Measurements from ENCODE around the gene VGLL3.
"Not testable (repeated sequence)": the region's sequence is repeated elsewhere in the genome, so short reads cannot be mapped to it uniquely, and the experiment has no call there.

The VGLL3 gene

DNA sequence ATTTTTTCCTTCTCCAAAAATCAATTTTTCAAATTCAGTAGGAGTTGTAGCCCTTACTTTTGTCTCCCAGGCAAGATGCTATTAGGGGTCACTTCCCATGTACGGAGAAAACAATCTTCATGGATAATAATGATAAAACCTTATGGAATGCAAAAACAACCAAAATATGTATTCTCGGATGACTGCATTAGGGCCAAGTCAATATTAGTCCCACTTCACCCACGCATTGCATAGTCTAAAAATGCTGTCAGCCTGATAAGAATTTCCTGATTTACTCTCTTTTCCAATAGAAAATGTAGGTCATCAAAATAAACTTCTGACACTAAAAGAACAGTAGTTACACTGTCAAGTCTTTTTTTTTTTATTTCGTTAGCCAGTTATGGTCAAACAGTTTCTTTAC, 2.7 kb downstream of the VGLL3 start:
- no peak for DNase-seq

DNA sequence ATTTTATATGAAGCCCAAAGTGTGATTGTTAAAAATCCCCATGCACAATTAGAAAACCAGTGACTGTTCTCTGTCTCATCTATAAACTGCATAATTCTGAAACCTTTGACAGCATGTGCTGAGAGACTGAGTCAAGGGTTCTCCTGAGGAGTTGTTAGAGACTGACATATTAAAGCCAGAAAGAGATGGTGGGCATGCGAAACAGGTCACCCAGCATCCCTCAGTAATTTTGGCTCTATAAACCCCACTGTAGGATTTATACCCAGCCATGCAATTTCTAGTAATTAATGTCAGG, 3.6 kb downstream of the VGLL3 start:
- no peak for DNase-seq

DNA sequence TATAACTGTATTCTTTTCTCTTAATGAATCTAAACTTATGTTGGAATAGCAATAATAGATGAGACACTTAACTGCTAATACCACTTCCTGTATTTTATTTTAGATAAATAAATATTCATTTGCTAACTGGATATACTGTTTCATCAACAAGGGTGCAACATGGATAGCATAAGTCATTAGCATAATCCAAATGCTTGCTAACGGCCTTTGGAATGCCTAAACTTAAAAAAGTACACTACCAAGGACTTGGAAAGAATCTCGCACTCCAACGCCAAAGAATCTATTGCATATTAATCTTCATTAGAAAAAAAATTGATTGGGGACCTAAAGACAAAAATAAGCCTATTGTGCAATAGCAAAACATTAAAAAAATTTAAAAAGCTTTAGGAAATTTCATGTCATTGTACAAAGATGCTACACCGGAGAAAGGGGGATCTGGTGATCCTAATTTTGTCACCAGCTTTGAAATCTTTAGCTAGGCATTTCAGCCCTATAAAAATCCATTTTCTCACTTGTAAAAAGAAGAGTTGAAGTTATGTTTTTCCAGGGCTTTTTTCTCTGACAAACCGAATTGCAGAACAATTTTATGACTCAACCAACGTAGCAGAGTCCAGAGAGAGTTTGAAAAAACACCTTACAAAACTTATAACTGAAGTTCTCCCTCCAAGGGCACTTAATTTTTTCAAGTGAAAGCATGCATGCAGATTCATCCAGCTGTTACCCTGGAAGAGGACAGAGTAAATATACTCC, 4.1 kb downstream of the VGLL3 start:
- no peak for DNase-seq

DNA sequence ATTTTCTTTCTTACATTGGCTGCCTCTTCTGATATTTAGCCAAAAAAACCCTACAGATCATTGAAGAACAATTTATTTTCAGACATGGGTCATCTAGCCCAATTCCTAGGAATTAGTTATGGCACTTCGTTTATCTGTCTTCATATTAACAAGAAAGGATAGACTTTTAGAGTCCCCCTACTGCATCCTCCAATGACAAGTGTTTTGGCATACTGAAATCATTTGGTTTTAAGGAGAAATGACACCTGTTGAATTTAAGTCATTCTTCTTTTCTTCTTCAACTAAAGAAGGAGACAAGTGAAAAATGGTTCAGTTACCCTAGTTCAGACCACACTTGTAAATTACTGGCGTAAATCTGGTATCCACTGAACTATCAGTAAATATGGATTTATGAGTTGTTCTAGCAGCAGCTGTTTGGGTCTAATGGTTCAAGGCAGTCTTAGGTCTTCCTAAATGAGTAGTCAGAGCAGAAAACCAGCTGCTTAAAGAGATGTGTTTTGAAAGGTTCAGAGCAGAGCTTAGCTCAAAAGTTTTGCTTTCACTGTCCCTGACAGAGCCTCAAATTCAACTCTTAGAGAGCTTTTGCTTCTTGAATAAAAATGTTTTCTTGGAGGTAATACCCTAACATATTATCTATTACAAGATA, 5.6 kb downstream of the VGLL3 start:
- no peak for DNase-seq

DNA sequence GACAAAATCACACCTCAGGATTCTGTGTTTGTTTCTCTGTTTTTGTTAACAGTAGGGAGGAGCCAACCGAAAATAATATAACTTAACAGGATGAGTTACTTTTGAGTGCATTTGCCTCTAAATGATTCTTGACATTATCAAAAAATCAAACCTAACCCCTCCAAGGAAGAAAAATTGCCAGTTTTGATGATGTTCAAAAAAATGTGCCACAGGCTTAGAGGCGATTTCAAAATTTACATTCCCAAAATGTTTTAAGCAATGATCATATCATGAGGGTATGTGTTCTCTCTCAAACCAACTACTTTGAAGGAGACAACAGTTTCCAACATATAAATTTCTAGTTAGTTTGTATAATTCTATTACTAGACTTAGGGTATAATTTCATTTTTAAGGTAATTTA, 6.7 kb downstream of the VGLL3 start:
- no peak for DNase-seq

DNA sequence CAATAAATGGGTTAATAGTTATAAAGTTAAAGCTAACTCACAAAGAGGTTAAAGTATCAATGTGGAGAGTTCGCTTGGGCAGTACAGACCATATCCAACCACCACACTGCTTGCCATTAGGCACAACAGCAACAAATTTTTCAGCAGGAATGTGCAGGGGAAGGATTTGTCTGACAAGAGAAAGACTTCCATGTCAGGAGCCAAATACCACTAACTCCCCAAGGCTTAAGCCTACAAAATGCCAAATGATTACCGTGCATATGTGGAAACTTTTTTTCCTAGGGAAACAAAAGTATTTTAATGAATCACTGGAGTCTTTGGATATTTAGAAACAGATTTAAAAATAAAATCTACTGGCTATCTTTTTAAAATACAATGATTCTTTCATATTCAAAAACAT, 8.1 kb downstream of the VGLL3 start:
- no peak for DNase-seq

DNA sequence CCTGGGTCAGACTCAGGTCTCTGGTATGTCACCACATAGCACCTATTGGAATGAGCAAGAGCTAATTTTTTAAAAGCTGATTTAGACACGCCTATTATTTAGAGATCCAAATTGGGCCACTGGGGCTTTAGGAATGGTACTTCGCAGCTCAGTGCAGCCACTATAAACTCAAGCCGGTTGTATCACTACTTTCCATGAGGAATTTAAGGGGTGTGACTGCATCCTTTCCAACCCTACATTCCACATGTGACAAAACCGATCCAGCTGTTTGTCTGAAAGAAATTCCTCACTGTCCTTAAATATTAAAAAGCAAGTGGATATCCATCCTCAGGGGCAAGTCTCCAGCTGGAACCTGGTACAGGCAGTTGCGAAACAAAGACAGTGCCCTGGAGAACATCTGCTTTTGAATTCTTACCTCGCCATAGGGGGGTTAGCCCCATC, 12.8 kb downstream of the VGLL3 start:
- DNase-seq: no peak

- DNase-seq: no peak
These were observed 14.7 kb downstream of the VGLL3 start for GRCh38 chr3:86976219-86976618.

DNA sequence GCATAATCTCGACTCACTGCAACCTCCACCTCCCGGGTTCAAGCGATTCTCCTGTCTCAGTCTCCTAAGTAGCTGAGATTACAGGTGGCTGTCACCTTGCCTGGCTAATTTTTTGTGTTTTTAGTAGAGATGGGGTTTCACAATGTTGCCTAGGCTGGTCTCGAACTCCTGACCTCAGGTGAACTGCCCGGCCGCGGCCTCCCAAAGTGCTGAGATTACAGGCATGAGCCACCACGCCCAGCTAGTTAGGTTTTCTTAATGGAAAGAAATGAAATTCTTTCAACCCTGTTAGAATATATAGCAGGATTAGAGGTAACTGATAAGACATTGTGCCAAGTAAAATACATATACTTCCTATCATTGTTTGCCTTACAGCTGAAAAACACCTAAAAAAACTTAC, 16.8 kb downstream of the VGLL3 start:
- DNase-seq: not testable (repeated sequence)

DNA sequence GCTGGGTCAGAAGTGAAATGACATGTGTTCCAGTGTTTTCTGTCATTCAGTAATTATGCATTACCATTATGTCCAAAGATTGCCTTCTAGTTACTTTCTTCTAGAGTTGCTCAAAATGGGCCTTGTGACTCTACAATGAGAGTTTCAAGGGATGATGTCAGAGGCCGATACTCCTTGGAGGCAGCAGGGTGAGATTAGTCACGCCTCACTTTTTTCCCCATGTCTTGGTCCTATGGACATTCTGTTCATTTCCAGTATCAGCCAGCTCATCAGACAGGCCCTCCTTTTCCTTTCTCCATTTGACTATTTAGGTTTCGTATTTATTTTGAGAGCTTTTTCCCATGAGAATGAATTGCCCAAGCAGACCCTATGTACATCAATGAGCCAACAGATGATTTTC, 17.5 kb downstream of the VGLL3 start:
- no peak for DNase-seq

DNA sequence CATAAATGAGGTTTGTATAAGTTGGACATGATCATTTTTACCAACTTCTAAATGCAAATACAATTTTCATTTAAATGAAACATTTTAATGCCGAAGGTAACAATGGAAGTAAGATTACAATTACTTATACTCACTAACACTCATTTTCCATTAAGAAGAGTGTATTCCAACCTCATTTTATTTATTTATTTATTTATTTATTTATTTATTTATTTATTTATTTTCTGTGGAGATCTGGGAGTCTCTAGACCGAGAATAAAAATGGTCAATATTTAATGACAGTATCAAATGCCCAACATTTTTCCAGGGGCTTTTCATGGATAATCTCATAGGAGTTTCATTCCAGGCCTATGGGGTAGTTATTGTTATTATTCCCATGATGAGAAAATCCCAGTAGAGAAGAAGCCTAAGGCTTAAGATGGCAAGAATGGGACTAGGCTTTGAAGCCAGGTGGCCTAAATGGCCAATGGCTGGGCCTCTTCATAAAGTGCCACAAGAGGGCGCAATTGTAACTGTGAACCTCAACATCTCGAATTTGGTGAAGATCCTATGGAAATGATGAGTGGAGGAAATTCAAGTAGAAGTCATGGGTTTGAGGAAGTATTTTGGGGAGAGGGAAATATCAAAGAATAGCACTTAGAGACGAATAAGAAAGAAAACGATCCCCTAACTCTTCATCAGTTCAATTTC, 21.3 kb downstream of the VGLL3 start:
- no peak for DNase-seq

GRCh38 chr3:86968244-86968932, 22.6 kb downstream of the VGLL3 start:
- no peak for DNase-seq

DNA sequence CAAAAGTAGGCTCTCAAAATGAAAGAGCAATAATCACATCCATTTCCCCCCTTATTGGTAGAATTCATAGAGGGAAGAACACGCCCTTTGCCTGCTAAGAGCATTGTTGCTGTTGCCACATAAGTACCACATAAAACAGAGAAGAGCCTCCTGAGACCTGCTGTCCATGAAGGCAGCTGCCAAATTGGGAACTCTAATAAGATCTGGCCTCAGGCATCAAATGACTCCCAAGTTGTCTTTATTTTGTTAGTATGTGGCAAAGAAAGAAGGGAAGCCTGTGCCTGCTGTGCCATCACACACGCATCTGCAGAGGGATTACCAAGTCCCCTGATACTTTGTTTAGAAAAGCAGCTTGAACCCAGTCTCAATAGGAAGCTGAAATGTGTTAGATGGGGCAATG, 23.9 kb downstream of the VGLL3 start:
- DNase-seq: peak; percentile 60

DNA sequence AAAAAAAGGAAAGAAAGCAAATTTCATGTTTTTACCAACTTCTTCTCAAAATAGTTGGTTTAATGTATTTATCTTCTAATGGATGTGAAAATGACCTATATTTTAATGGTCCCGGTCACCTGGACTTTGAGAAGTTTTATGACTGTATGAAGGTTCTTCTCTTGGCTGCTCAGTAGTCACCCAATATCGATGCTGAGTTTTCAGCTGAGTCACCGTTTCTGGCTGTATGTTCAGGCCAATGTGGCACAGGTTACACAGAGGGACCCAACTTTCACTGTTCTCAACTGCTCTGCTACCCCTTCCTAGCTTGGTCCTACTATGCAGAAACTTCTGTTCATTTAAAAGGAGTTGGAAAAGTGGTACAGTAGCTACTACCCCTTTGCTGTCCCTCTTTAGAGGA, 25.8 kb downstream of the VGLL3 start:
- DNase-seq: no peak

GRCh38 chr3:86963611-86964010, 27.3 kb downstream of the VGLL3 start:
- DNase-seq: no peak

- DNase-seq: no peak
These were observed 29.7 kb downstream of the VGLL3 start for GRCh38 chr3:86961297-86961696.

DNA sequence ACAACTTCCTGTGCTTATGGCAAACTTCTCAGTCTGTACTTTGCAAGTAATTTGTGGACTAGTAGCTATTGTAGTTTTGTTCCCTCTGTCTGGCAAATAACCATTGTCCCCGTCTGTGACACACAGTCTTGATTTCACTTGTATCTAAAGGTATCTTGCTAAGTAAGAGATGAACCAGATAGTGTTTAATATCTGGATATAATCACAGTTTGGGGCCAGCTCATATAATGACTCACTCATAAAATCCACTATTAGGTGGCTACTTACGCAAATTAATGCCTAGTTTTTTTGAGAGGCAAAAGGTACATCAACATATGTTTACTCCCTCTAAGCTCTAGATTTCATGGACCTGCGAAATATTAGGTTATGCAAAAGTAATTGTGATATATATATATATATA, 30.4 kb downstream of the VGLL3 start:
- no peak for DNase-seq

DNA sequence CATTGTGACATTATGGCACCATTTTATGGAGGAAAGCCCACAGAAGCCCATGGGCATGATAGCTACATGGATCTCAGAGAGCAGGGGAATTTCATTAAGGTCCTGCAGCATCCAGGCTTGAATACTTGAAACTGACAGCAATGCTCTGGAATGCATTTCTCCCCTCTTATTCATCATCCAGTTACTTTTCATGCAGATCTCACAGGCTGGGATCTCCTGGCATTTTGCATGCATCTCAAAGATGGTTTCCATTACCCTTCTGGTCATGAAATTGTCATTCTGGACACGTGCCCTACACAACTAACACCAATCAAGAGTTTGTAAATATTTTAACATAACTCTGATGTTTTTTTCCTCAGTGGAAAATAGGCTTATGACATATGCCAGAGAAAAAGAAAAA, 32.4 kb downstream of the VGLL3 start:
- DNase-seq: no peak

GRCh38 chr3:86954747-86955146, 36.2 kb downstream of the VGLL3 start:
- no peak for DNase-seq

DNA sequence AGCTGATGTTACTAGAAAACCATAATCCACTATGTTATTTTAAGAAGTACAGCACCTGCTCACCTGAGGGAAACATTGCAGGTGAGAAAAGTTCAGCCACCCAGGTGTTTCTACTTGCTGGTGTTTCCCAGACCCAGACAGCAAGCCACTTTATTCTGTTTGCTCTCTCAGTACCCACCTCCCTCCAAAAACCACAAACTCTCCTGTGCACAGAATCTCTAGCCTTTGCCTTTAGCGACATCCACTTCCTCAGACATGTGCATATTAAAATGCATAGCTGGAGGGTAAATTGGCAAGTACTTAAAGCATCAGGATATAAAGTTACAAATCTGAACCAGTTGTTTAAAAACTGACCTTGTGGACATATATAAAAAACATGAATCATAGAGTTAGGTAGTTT, 36.7 kb downstream of the VGLL3 start:
- DNase-seq: no peak

DNA sequence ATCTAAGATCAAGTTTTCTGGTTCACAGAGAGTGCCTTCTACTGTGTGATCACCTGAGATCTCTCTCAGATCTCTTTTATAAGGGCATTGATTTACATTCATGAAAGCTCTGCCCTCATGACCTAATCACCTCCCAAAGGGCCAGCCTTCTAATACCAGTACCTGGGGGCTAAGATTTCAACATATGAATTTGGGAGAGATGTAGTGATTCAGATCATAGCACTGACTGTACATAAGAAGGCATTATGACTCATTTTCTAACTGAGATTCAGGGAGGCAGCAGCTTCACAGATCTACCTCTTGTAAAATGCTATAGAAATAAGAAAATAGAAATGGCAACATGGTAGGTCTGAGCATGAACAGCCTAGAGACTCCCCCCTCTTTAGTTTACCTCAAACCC, 39.6 kb downstream of the VGLL3 start:
- DNase-seq: no peak

DNA sequence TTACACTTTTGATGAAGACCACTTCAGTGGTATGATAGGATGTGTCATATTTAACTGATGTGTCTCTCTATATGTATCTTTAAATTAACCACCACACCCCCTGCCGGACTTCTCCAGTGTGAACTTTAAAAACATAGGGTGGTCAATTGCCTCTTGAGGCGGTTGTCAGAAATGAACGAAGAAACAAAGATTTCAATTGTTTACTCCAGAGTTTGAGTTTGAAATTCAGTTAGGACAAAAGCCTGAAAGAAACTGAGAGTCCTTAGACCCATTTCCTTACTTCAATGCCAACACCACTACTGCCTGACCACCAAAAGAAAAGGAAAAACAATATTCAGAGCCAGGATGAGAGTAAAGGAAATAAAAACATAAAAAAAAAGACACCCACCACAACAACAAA, 40.2 kb downstream of the VGLL3 start:
- DNase-seq: no peak

- no peak for DNase-seq
These were observed 41.1 kb downstream of the VGLL3 start for GRCh38 chr3:86949850-86950249.

- DNase-seq: no peak
These were observed 42.1 kb downstream of the VGLL3 start for GRCh38 chr3:86948822-86949221.
